ENCODE data around the gene PITPNM3.

The PITPNM3 gene

GRCh38 chr17:6544011-6544370 is 12.4 kb downstream of the PITPNM3 start:
- Histone ChIP-seq H3K79me2 (ENCODE audit: insufficient read depth, low read depth) (no peaks in the 10 kb centered on the region), H3K4me2 (no peak overlapping the region), H3K4me1 (ENCODE audit: low read depth, poor library complexity, severe bottlenecking) (no peaks in the 10 kb centered on the region), H3K9ac (no peak overlapping the region), H3K4me3 (IDR thresholded peaks at IDR 0.05; ENCODE audit: insufficient read depth, low read depth, low read length) (no peak overlapping the region), H3K27ac (no peak overlapping the region), H3K27me3 (ENCODE audit: insufficient read depth, low read depth) (no peaks in the 10 kb centered on the region), H4K20me1 (ENCODE audit: insufficient read depth) (no peaks in the 10 kb centered on the region), H3K36me3 (ENCODE audit: insufficient read depth) (no peaks in the 10 kb centered on the region), H2AFZ (ENCODE audit: low read depth) (no peak overlapping the region)
- no peak for TF ChIP-seq CTCF (conservative IDR thresholded peaks at IDR 0.05; ENCODE audit: low read depth, low read length)

- Histone ChIP-seq H3K9ac (no peak overlapping the region), H3K36me3 (ENCODE audit: insufficient read depth) (no peaks in the 10 kb centered on the region), H3K79me2 (ENCODE audit: insufficient read depth, low read depth) (no peaks in the 10 kb centered on the region), H3K4me1 (ENCODE audit: low read depth, poor library complexity, severe bottlenecking) (no peaks in the 10 kb centered on the region), H2AFZ (ENCODE audit: low read depth) (no peak overlapping the region), H3K4me3 (IDR thresholded peaks at IDR 0.05; ENCODE audit: insufficient read depth, low read depth, low read length) (no peak overlapping the region), H3K27me3 (ENCODE audit: insufficient read depth, low read depth) (no peaks in the 10 kb centered on the region), H3K4me2 (no peak overlapping the region), H4K20me1 (ENCODE audit: insufficient read depth) (no peaks in the 10 kb centered on the region), H3K27ac (no peak overlapping the region)
- no peak for TF ChIP-seq CTCF (conservative IDR thresholded peaks at IDR 0.05; ENCODE audit: low read depth, low read length)
Observed at GRCh38 chr17:6543079-6544010, 13.0 kb downstream of the PITPNM3 start.

GRCh38 chr17:6542577-6542976 is 13.8 kb downstream of the PITPNM3 start:
- no peaks in the 10 kb centered on the region for H3K27me3 ChIP-seq (ENCODE audit: insufficient read depth, low read depth)
- no peaks in the 10 kb centered on the region for H3K4me1 ChIP-seq (ENCODE audit: low read depth, poor library complexity, severe bottlenecking)
- no peak overlapping the region for H3K4me2 ChIP-seq
- H3K79me2 ChIP-seq (ENCODE audit: insufficient read depth, low read depth) = no peaks in the 10 kb centered on the region
- H3K36me3 ChIP-seq (ENCODE audit: insufficient read depth) = no peaks in the 10 kb centered on the region
- no peak overlapping the region for H2AFZ ChIP-seq (ENCODE audit: low read depth)
- H4K20me1 ChIP-seq (ENCODE audit: insufficient read depth) = no peaks in the 10 kb centered on the region
- H3K27ac ChIP-seq = no peak overlapping the region
- no peak for TF ChIP-seq CTCF (conservative IDR thresholded peaks at IDR 0.05; ENCODE audit: low read depth, low read length)
- H3K9ac ChIP-seq = no peak overlapping the region
- H3K4me3 ChIP-seq (IDR thresholded peaks at IDR 0.05; ENCODE audit: insufficient read depth, low read depth, low read length) = no peak overlapping the region

- no peaks in the 10 kb centered on the region for H4K20me1 ChIP-seq (ENCODE audit: insufficient read depth)
- no peaks in the 10 kb centered on the region for H3K79me2 ChIP-seq (ENCODE audit: insufficient read depth, low read depth)
- TF ChIP-seq CTCF (conservative IDR thresholded peaks at IDR 0.05; ENCODE audit: low read depth, low read length) = no peak
- H3K4me1 ChIP-seq (ENCODE audit: low read depth, poor library complexity, severe bottlenecking) = no peaks in the 10 kb centered on the region
- no peaks in the 10 kb centered on the region for H3K27me3 ChIP-seq (ENCODE audit: insufficient read depth, low read depth)
- H3K27ac ChIP-seq = no peak overlapping the region
- H3K4me3 ChIP-seq (IDR thresholded peaks at IDR 0.05; ENCODE audit: insufficient read depth, low read depth, low read length) = no peak overlapping the region
- H3K36me3 ChIP-seq (ENCODE audit: insufficient read depth) = no peaks in the 10 kb centered on the region
- H3K4me2 ChIP-seq = no peak overlapping the region
- no peak overlapping the region for H2AFZ ChIP-seq (ENCODE audit: low read depth)
- H3K9ac ChIP-seq = no peak overlapping the region
Observed at GRCh38 chr17:6541886-6542285, 14.5 kb downstream of the PITPNM3 start.
